ENCODE results near the gene PARP9. TPM values are rescaled to one million over a fixed set of nuclear protein-coding genes. Genes with fewer than 3 reads are reported as not detected.

Gene PARP9
- total and polyA plus RNA-seq, 2 of the 8 experiments (the other 6 are each of a cell fraction or from before 2014, with no cell fraction given), result 3.7 to 4.5 TPM

DNA sequence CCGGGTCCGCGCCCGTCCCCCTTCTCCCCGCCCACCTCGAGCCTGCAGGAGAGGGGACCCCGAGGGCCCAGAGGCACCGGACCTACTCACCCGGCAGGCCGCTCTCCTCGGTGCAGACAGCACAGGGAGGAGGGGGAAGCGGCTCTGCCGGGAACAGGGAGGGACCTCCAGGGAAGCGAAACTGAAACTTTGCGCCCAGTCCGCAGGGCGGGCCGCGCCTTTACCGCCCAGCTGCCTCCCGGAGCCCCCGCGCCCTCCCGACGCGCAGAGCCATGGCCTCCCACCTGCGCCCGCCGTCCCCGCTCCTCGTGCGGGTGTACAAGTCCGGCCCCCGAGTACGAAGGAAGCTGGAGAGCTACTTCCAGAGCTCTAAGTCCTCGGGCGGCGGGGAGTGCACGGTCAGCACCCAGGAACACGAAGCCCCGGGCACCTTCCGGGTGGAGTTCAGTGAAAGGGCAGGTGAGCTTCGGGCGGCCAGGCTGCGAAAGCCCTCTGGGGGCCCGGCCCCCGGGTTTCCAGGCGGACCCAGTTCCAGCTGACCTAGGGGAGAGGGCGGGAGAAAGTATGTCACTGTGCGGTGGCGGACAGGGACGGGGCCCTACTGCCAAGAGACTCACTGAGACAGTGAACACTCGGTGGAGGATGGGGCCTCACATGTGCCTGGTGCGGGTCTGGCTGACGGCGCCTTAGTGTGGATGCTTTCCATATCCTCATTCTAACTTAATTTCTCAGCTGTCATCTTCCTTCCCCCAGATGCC is at the start of gene PARP9, which contains the start of gene DTX3L (continued):
- TF ChIP-seq CHD1 (IDR thresholded peaks at IDR 0.05; ENCODE audit: low read depth, low read length), result no peak
- peak; percentile 48 for TF ChIP-seq TAF1 (IDR thresholded peaks at IDR 0.05; ENCODE audit: low read depth, low read length)
- TF ChIP-seq RAD21 (IDR thresholded peaks at IDR 0.05 in 1 of 2, conservative IDR thresholded peaks at IDR 0.05 in 1 of 2; ENCODE audit: low read depth in 2 of 2, low read length in 2 of 2), result 0 out of 4 replicates have a peak, but pooled peaks of 1 of the 2 experiments have one; percentile 3
- no peak; the same call in 1 of the 2 replicates for TF ChIP-seq CREB1 (IDR thresholded peaks at IDR 0.05)
- TF ChIP-seq CTCF (IDR thresholded peaks at IDR 0.05; ENCODE audit: control extremely low read depth in 1 of 3, insufficient read depth in 1 of 3, low read depth in 1 of 3, low read length in 3 of 3), result no peak
- TF ChIP-seq TEAD4 (IDR thresholded peaks at IDR 0.05; ENCODE audit: low read depth, low read length), result no peak
- TF ChIP-seq CHD7 (IDR thresholded peaks at IDR 0.05; ENCODE audit: insufficient replicate concordance, low read length), result no peak
